Gastroesophageal sphincter (tissue), 4 donors: ENCODE results near the gene MCRIP2. TPM values are rescaled to one million over a fixed set of nuclear protein-coding genes. Genes with fewer than 3 reads are reported as not detected.

Experiments
- ATAC-seq: fragments of 150-250 bp; one replicate; pipeline ENCODE4 v1.9.1; 2016; ENCODE audit warnings: mild to moderate bottlenecking, moderate library complexity
- H3K27ac ChIP-seq, 4 donors: fragments of 200-600 bp; sonication (generic) in 3 of 4; 1 replicate in 3 of 4; 2 replicates in 1 of 4; pipeline ENCODE4 v1.5.1; 2016 to 2019
- H3K27me3 ChIP-seq: fragments of 200-600 bp; sonication (generic); one replicate; pipeline ENCODE4 v1.5.1; 2019
- H3K36me3 ChIP-seq, 2 donors: fragments of 200-600 bp; sonication (generic); one replicate each; pipeline ENCODE4 v1.5.1; 2019; ENCODE audit warnings: control low read depth in 1 of 2
- H3K4me1 ChIP-seq, 3 donors: fragments of 200-600 bp; sonication (generic); 1 replicate in 2 of 3; 2 replicates in 1 of 3; pipeline ENCODE4 v1.5.1; 2016 to 2019; ENCODE audit warnings: control low read depth in 2 of 3
- H3K4me3 ChIP-seq, 2 donors: fragments of 200-600 bp; sonication (generic); one replicate each; pipeline ENCODE4 v1.5.1; 2019; ENCODE audit warnings: mild to moderate bottlenecking in 1 of 2, moderate library complexity in 1 of 2
- H3K9me3 ChIP-seq, 3 donors: fragments of 200-600 bp; sonication (generic); one replicate each; pipeline ENCODE4 v1.5.1; 2017 to 2019; ENCODE audit warnings: control low read depth in 2 of 3
- EP300 ChIP-seq: sonication (generic); formaldehyde crosslinking; IDR thresholded peaks from one replicate; pipeline ENCODE4 v1.6.1; 2017; ENCODE audit warnings: antibody characterized with exemption, mild to moderate bottlenecking
- POLR2A ChIP-seq, 2 donors: fragments of 450-650 bp; IDR thresholded peaks; one replicate each; pipeline ENCODE4 v1.6.1; 2017; ENCODE audit warnings: antibody characterized with exemption in 2 of 2, mild to moderate bottlenecking in 2 of 2, moderate library complexity in 1 of 2
- POLR2AphosphoS5 ChIP-seq: sonication (generic); formaldehyde crosslinking; IDR thresholded peaks from one replicate; pipeline ENCODE4 v1.6.1; 2017; ENCODE audit warnings: antibody characterized with exemption
- WGBS, 2 donors: methylation state at CpG; one replicate each; pipeline ENCODE4 v1.1.5; 2018; ENCODE audit warnings: low coverage in 1 of 2; 5-methylcytosine and 5-hydroxymethylcytosine counted together
- total RNA-seq, 4 donors: library from RNA; depleted of rRNA; stranded (reverse); fragments of >200 nt; gene quantifications; one replicate each; pipeline ENCODE4 v1.1.0, GENCODE V29; 2016
- TF ChIP-seq, protein P1 (sequence below), 4 experiments: fragments of 200-600 bp in 2 of 4; fragments of 450-650 bp in 2 of 4; sonication (generic) in 1 of 4; IDR thresholded peaks; one replicate each; pipeline ENCODE4 v1.5.1; 2017 to 2019; ENCODE audit warnings: antibody characterized with exemption in 4 of 4, mild to moderate bottlenecking in 2 of 4, moderate library complexity in 2 of 4

MCRIP2 gene
- total RNA-seq, 4 donors from 2014 or later: 25.4 to 70.0 (median 51.9) TPM

DNA sequence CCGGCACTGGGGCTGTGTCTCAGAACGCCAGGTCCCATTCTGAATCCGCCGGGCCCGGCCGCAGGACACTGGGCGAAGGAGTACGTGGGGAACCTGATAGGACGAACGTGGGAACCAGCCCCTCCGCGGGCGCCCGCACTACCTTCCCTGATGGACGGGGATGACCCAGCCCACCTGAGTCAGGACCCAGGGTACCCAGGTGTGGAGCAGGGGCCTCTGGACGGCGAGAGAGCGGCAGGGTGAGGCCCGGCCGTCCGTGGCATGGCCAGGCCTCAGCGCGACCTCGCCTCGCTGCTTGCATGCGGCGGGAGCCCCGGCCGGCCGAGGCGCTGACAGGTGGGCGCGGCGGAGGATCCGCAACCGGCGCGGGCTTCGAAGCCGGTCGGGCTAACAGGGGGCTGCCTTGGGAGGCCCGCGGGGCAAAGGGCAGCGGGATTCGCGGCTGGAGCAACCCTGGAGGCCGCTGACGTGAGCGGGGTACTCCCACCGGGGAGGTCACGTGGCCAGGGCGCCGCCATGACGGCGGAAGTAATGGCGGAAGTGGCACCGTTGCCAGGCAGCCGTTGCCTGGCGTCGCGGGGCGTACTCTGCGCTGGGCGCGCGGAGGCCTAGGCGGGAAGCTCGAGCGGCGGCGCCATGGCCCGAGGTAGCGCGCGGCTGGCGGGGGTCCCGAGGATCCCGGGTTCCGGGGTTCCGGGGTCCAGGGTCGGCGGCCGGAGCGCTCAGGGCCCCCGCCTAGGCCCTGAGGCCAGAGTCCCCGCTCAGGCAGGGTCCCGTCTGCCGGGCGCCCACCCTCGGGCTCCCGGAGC lies 7.4 kb downstream of the MCRIP2 start, which contains the start of gene WDR90:
WDR90 (plus strand) TSS at position 585 of the 809 bp plus-strand sequence; CDS start at position 637, 52 bp downstream.
- 20% methylated on average over 1 of the region's 91 CpGs; no CpG with 5 or more reads in 1 of the 2 donors for WGBS, 2 donors
- ATAC-seq: peak; percentile 97

GRCh38 chr16:649631-650030 lies 8.0 kb downstream of the MCRIP2 start:
- no CpG with 5 or more reads among the region's 44 CpGs for WGBS, 2 donors
- ATAC-seq: no peak

More for the DNA sequence above, 7.4 kb downstream of the MCRIP2 start, which contains the start of gene WDR90:
- Histone ChIP-seq H3K4me3 (peak within 1 kb of the TSS; percentile 90 to 92), H3K27me3 (no peaks in the 10 kb centered on the region), H3K27ac (peak within 1 kb of the TSS; percentile 84 to 93 (median 88)), H3K9me3 (no peaks in the 10 kb centered on the region), H3K4me1 (peaks cover 0 to 68% (median 28%) of the 10 kb centered on the region in 3 donors), H3K36me3 (peaks cover 0 to 32% of the 10 kb centered on the region in 2 donors)
- TF ChIP-seq POLR2AphosphoS5 (peak; percentile 69), EP300 (no peak), POLR2A (IDR thresholded peaks at IDR 0.05) (peak; percentile 47 to 62)
- TF ChIP-seq, protein P1, sequence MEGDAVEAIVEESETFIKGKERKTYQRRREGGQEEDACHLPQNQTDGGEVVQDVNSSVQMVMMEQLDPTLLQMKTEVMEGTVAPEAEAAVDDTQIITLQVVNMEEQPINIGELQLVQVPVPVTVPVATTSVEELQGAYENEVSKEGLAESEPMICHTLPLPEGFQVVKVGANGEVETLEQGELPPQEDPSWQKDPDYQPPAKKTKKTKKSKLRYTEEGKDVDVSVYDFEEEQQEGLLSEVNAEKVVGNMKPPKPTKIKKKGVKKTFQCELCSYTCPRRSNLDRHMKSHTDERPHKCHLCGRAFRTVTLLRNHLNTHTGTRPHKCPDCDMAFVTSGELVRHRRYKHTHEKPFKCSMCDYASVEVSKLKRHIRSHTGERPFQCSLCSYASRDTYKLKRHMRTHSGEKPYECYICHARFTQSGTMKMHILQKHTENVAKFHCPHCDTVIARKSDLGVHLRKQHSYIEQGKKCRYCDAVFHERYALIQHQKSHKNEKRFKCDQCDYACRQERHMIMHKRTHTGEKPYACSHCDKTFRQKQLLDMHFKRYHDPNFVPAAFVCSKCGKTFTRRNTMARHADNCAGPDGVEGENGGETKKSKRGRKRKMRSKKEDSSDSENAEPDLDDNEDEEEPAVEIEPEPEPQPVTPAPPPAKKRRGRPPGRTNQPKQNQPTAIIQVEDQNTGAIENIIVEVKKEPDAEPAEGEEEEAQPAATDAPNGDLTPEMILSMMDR (IDR thresholded peaks at IDR 0.05): no peak

DNA sequence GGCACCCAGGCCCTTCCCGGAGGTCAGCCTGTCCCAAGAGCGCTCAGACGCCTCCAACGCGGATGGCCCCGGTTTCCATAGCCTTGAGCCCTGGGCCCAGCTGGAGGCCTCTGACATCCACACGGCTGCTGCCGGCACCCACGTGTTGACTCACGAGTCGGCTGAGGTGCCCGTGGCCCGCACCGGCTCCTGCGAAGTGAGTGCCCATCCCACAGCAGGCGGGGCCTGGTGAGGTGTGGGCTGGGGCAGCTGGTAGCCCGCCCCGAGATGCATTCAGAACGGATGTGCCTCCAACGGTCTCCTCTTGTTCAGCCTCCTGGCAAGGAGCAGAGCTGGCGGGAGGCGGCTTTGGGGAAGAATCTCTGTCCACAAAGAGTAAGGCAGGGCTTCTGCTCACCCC lies 10.2 kb downstream of the MCRIP2 start:
- Histone ChIP-seq H3K4me1 (peaks cover 0 to 39% (median 21%) of the 10 kb centered on the region in 3 donors), H3K27ac (no peak overlapping the region), H3K27me3 (no peaks in the 10 kb centered on the region), H3K9me3 (no peaks in the 10 kb centered on the region), H3K4me3 (no peak overlapping the region), H3K36me3 (peaks cover 0 to 52% of the 10 kb centered on the region in 2 donors)
- ATAC-seq: no peak
- TF ChIP-seq, protein P1 (IDR thresholded peaks at IDR 0.05): no peak
- TF ChIP-seq POLR2AphosphoS5: no peak
- no peak for TF ChIP-seq POLR2A (IDR thresholded peaks at IDR 0.05)
- no peak for TF ChIP-seq EP300
- no CpG with 5 or more reads among the region's 22 CpGs for WGBS, 2 donors

More at GRCh38 chr16:649631-650030, 8.0 kb downstream of the MCRIP2 start:
- Histone ChIP-seq H3K27ac (peak overlapping the region in 3 of 4 donors; percentile 87 to 93 (median 89)), H3K27me3 (no peaks in the 10 kb centered on the region), H3K36me3 (peaks cover 0 to 34% of the 10 kb centered on the region in 2 donors), H3K9me3 (no peaks in the 10 kb centered on the region), H3K4me3 (peak overlapping the region; percentile 90 to 92), H3K4me1 (peaks cover 0 to 61% (median 28%) of the 10 kb centered on the region in 3 donors)
- TF ChIP-seq, protein P1 (IDR thresholded peaks at IDR 0.05): no peak
- TF ChIP-seq POLR2AphosphoS5 (no peak), EP300 (no peak), POLR2A (IDR thresholded peaks at IDR 0.05) (no peak)

DNA sequence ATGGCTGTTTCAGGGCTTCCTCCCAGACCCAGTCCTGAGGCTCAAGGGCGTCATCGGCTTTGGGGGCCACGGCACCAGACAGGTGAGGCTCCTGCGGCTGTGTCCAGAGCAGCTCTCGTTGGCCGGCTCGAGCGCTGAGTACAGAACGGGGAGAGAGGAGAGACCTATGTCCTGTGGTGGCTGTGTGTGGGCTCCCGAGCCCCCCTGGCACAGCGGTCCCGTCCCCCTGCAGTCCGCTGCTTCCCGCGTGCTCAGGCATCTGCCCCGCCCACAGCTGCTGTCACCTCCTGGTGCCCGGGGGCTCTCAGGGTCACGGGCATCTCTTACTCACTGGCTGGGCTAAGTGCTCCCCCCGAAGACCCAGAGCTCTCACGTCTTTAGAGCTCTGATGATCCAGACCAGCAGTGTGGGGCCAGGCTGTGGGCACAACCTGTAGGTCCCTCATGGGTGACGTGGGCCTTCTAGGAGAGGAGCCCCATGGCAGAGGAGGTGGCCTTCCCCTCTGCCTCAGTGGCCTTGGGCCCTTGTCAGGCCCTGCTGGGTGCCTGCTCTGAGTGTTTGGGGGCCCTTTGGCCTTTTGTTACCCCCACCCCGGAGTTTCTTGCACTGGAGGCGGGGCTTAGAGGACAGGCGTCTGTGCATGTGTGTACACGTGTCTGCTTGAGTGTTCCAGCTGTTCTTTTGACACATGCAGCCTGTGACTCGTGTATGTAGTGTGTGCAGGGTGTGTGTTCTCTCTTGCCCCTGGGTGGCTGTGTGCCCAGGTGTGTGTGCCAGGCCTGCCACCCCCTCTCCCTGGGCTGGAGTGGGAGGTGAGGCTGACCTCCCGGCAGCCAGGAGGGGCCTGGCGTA lies 11.1 kb downstream of the MCRIP2 start:
- Histone ChIP-seq H3K27ac (no peak overlapping the region), H3K9me3 (no peaks in the 10 kb centered on the region), H3K27me3 (no peaks in the 10 kb centered on the region), H3K4me3 (no peak overlapping the region), H3K36me3 (peaks cover 0 to 58% of the 10 kb centered on the region in 2 donors), H3K4me1 (peaks cover 0 to 31% (median 20%) of the 10 kb centered on the region in 3 donors)
- no peak for ATAC-seq
- no CpG with 5 or more reads among the region's 28 CpGs for WGBS, 2 donors
- TF ChIP-seq EP300 (no peak), POLR2AphosphoS5 (no peak), POLR2A (IDR thresholded peaks at IDR 0.05) (no peak)
- TF ChIP-seq, protein P1 (IDR thresholded peaks at IDR 0.05): no peak
